KMS-11 (cell line): ENCODE results near the gene SERGEF.
"Not testable (repeated sequence)": the region's sequence is repeated elsewhere in the genome, so short reads cannot be mapped to it uniquely, and the experiment has no call there.

Experiments used
- H2AFZ ChIP-seq: fragments of 200-600 bp; sonication (generic); 2 replicates; pipeline ENCODE4 v1.6.1; 2016; ENCODE audit warnings: antibody characterized with exemption, mixed run types, low read depth
- H3K27ac ChIP-seq: fragments of 200-600 bp; sonication (generic); 2 replicates; pipeline ENCODE4 v1.6.1; 2016; ENCODE audit warnings: mild to moderate bottlenecking, mixed run types
- H3K27me3 ChIP-seq: fragments of 200-600 bp; sonication (generic); 2 replicates; pipeline ENCODE4 v1.6.1; 2017; ENCODE audit warnings: mild to moderate bottlenecking, low read depth, mixed run types, moderate library complexity; ENCODE audit not compliant: insufficient read depth
- H3K36me3 ChIP-seq: fragments of 200-600 bp; sonication (generic); 2 replicates; pipeline ENCODE4 v1.6.1; 2017; ENCODE audit warnings: mild to moderate bottlenecking, mixed run types; ENCODE audit not compliant: insufficient read depth
- H3K4me1 ChIP-seq: fragments of 200-600 bp; sonication (generic); 2 replicates; pipeline ENCODE4 v1.6.1; 2016; ENCODE audit warnings: mild to moderate bottlenecking, low read depth, mixed run types; ENCODE audit not compliant: poor library complexity, severe bottlenecking
- H3K4me2 ChIP-seq: fragments of 200-600 bp; sonication (generic); 2 replicates; pipeline ENCODE4 v1.7.0; 2016; ENCODE audit warnings: mild to moderate bottlenecking, mixed run types
- H3K4me3 ChIP-seq: fragments of 200-600 bp; sonication (generic); IDR thresholded peaks from 2 replicates; pipeline ENCODE4 v1.6.1; 2017; ENCODE audit warnings: low read depth, low read length, mixed read lengths; ENCODE audit not compliant: insufficient read depth
- H3K79me2 ChIP-seq: fragments of 200-600 bp; sonication (generic); 2 replicates; pipeline ENCODE4 v1.6.1; 2016; ENCODE audit warnings: low read depth, mixed run types; ENCODE audit not compliant: insufficient read depth
- H3K9ac ChIP-seq: fragments of 200-600 bp; sonication (generic); 2 replicates; pipeline ENCODE4 v1.6.1; 2016; ENCODE audit warnings: mild to moderate bottlenecking, mixed run types
- H4K20me1 ChIP-seq: fragments of 200-600 bp; sonication (generic); 2 replicates; pipeline ENCODE4 v1.6.1; 2016; ENCODE audit warnings: mild to moderate bottlenecking, mixed run types; ENCODE audit not compliant: insufficient read depth
- TF ChIP-seq, protein P1 (sequence below): fragments of 200-600 bp; sonication (generic); conservative IDR thresholded peaks from 2 replicates; pipeline ENCODE4 v1.6.1; 2017; ENCODE audit warnings: low read depth, mild to moderate bottlenecking, antibody characterized with exemption, low read length, moderate library complexity, mixed read lengths

Gene SERGEF

DNA sequence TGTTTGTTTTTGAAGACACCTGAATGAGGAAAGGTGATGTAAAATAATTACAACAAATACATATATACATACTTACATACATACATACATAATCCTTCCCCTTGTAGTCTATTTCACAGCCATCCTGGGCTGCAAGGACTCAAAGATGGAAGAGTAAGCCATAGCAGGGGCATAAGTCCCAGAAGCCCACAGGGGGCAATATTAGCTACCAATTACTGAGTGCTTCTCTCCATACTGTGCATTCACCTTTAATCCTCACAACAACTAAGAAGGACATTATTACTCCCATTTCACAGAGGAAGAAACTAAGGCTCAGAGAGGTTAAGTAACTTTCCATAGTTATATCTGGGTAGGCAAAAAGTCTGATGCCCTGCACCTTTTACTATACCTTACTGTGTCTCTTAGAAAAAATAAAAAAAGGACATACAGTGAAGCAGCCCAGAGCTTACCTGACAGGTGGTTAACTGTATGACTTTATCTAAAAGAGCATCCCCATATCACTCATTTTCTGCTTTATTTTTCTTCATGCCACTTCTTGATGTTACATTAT lies 2.7 kb downstream of the SERGEF start:
- Histone ChIP-seq H3K36me3 (no peaks in the 10 kb centered on the region), H3K4me1 (peaks cover 14% of the 10 kb centered on the region), H4K20me1 (no peaks in the 10 kb centered on the region), H3K27ac (no peak overlapping the region), H3K4me3 (no peak overlapping the region), H3K27me3 (no peaks in the 10 kb centered on the region), H3K4me2 (no peak overlapping the region), H3K9ac (no peak overlapping the region), H2AFZ (no peak overlapping the region), H3K79me2 (no peaks in the 10 kb centered on the region)
- TF ChIP-seq, protein P1, sequence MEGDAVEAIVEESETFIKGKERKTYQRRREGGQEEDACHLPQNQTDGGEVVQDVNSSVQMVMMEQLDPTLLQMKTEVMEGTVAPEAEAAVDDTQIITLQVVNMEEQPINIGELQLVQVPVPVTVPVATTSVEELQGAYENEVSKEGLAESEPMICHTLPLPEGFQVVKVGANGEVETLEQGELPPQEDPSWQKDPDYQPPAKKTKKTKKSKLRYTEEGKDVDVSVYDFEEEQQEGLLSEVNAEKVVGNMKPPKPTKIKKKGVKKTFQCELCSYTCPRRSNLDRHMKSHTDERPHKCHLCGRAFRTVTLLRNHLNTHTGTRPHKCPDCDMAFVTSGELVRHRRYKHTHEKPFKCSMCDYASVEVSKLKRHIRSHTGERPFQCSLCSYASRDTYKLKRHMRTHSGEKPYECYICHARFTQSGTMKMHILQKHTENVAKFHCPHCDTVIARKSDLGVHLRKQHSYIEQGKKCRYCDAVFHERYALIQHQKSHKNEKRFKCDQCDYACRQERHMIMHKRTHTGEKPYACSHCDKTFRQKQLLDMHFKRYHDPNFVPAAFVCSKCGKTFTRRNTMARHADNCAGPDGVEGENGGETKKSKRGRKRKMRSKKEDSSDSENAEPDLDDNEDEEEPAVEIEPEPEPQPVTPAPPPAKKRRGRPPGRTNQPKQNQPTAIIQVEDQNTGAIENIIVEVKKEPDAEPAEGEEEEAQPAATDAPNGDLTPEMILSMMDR: no peak

DNA sequence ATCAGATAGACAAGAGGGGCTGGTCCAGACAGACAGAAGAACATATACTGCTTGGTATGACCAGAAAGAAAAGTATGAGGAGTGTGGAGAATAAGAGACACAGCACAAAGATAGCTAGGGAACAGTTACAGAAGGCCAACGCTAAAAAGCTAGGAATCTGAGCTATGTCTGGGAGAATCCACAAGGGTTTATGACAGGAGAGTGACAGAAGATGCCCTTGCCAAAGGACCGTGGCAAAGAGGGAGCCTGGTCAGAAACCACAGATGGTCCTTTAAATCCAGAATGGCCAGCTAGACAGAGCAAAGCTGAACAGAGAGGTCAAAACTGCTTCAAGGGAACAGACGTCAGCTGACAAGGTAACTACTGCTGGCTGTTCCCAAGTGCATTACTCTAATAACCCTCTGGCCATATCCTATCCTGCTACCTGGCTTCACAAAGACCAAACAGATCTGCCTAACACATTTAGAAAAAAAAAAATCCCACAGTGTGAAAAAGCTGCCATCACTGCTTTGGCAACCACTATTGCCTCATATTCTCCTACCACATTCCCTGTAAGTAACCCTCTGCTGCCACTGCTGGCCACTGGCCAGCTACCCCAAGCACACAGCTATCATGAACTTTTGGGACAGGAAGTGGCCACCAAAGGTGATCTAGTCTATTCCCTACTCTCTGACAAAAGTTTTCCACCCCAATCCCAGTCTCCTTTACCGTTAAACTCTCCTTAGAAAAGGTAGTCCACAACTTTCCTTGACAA lies 7.3 kb downstream of the SERGEF start:
- Histone ChIP-seq H3K9ac (no peak overlapping the region), H3K4me1 (no peaks in the 10 kb centered on the region), H3K79me2 (no peaks in the 10 kb centered on the region), H3K27me3 (no peaks in the 10 kb centered on the region), H3K4me2 (no peak overlapping the region), H4K20me1 (no peaks in the 10 kb centered on the region), H3K27ac (no peak overlapping the region), H2AFZ (no peak overlapping the region), H3K36me3 (no peaks in the 10 kb centered on the region), H3K4me3 (no peak overlapping the region)
- TF ChIP-seq, protein P1: no peak

DNA sequence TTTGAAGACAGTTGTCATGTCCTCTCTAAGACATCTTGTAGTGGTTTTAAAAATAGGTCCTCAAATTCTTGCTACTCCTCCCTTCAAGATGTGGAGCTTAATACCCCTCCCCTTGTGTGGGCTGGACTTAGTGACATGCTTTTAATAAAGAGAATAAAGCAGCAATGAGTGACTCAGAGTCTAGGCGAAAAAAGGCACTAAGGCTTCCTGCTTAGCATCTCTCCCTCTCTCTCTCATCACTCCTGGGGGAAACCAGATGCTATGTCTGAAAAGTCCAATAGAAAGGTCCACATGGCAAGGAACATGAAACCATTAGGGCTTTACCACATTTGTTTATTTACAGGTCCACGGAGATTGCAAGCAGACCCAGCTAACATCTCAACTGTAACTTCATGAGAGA lies 11.7 kb downstream of the SERGEF start:
- Histone ChIP-seq H3K4me1 (no peaks in the 10 kb centered on the region), H3K36me3 (peaks cover 3% of the 10 kb centered on the region; the same call in 1 of the 2 replicates), H3K27me3 (no peaks in the 10 kb centered on the region), H3K79me2 (no peaks in the 10 kb centered on the region), H3K27ac (no peak overlapping the region), H3K4me2 (no peak overlapping the region), H4K20me1 (no peaks in the 10 kb centered on the region), H3K9ac (no peak overlapping the region), H2AFZ (no peak overlapping the region), H3K4me3 (no peak overlapping the region)
- TF ChIP-seq, protein P1: no peak

DNA sequence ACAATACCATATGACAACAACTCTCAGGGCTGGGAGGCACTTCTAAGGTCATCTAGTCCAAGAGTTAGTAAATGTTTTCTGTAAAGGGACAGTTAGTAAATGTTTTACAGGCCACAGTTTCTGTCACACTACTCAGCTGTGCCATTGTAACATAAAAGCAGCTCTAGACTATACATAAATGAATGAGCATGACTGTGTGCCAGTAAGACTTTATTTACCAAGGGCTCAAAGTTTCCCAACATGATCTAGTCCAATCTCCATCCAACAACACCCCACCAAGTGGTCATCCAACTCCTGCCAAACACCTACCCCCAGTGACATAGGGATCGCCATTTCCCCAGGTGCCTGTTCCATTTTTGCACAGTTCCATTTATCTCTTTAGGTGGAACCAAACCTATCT lies 12.1 kb downstream of the SERGEF start:
- TF ChIP-seq, protein P1: no peak
- Histone ChIP-seq H4K20me1 (no peaks in the 10 kb centered on the region), H3K4me2 (no peak overlapping the region), H3K36me3 (peaks cover 3% of the 10 kb centered on the region; the same call in 1 of the 2 replicates), H3K9ac (no peak overlapping the region), H3K79me2 (no peaks in the 10 kb centered on the region), H3K4me1 (no peaks in the 10 kb centered on the region), H2AFZ (no peak overlapping the region), H3K4me3 (no peak overlapping the region), H3K27me3 (no peaks in the 10 kb centered on the region), H3K27ac (no peak overlapping the region)

DNA sequence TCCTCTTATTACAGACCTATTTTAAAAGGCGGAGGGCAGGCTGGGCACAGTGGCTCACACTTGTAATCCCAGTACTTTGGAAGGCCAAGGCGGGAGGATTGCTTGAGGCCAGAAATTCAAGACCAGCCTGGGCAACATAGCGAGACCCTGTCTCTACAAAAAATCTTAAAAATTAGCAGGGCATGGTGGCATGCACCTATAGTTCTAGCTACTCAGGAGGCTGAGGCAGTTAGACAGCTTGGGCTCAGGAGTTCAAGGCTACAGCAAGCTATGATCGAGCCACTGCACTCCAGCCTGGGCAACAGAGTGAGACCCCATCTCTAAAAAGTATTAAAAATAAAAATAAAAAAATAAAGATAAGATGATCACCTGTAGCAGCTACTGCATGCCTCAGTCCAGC lies 12.7 kb downstream of the SERGEF start:
- H3K79me2 ChIP-seq, H3K4me3 ChIP-seq, H3K27me3 ChIP-seq, H4K20me1 ChIP-seq, H3K9ac ChIP-seq, H3K27ac ChIP-seq, H3K36me3 ChIP-seq, H3K4me1 ChIP-seq, H2AFZ ChIP-seq, H3K4me2 ChIP-seq: not testable (repeated sequence)
